ENCODE data around the gene PSMC3. TPM values are rescaled to one million over a fixed set of nuclear protein-coding genes. Genes with fewer than 3 reads are reported as not detected.

PSMC3 gene
- total and polyA plus RNA-seq, 9 of the 15 experiments (the other 6 are each of a cell fraction or from before 2014, with no cell fraction given) = 44.3 to 324 (median 240) TPM

- no peak for TF ChIP-seq JUN (IDR thresholded peaks at IDR 0.05; ENCODE audit: borderline replicate concordance, low read depth, low read length)
- TF ChIP-seq JUN (CRISPR knock-in tag; IDR thresholded peaks at IDR 0.05; ENCODE audit: borderline replicate concordance) = no peak
- peak; percentile 88 for TF ChIP-seq XRCC5 (IDR thresholded peaks at IDR 0.05; ENCODE audit: low read depth, low read length)
- TF ChIP-seq, protein P1, sequence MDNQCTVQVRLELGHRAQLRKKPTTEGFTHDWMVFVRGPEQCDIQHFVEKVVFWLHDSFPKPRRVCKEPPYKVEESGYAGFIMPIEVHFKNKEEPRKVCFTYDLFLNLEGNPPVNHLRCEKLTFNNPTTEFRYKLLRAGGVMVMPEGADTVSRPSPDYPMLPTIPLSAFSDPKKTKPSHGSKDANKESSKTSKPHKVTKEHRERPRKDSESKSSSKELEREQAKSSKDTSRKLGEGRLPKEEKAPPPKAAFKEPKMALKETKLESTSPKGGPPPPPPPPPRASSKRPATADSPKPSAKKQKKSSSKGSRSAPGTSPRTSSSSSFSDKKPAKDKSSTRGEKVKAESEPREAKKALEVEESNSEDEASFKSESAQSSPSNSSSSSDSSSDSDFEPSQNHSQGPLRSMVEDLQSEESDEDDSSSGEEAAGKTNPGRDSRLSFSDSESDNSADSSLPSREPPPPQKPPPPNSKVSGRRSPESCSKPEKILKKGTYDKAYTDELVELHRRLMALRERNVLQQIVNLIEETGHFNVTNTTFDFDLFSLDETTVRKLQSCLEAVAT (IDR thresholded peaks at IDR 0.05) = no peak
Measured at GRCh38 chr11:47411884-47412746, 14.1 kb downstream of the PSMC3 start (continued).

- no peak for DNase-seq (ENCODE audit: extremely low read depth in 1 of 4, low spot score in 3 of 4)
- ChIA-PET CTCF (ENCODE audit: low intra/inter-chr PET ratio) (no interaction called here), POLR2A (interaction anchor here (0.6 to 3.3 kb wide), 7 partner anchors 8 to 162 kb away, joined by 3 to 16 read pairs (median 3); partner anchors contain the start of gene ACP2)
- no peak for FAIRE-seq
- peak overlapping the region in 1 of 2 experiments; percentile 53; a peak in 2 of 4 replicates for H3K9ac ChIP-seq (ENCODE audit: insufficient read depth in 1 of 2, low read depth in 2 of 2, low read length in 2 of 2)
- no peaks in the 10 kb centered on the region for H4K20me1 ChIP-seq (replicated peaks; ENCODE audit: control insufficient read depth, insufficient read depth, low read length)
- H3K27me3 ChIP-seq (ENCODE audit: control insufficient read depth in 2 of 2, insufficient read depth in 2 of 2, low read length in 2 of 2) = no peaks in the 10 kb centered on the region
- H3K79me2 ChIP-seq (ENCODE audit: control insufficient read depth, insufficient read depth, low read length) = peaks cover 7% of the 10 kb centered on the region; the same call in 2 of the 3 replicates
- intact Hi-C loops (cut with micrococcal nuclease) = no loop called here
- H3K9me1 ChIP-seq (ENCODE audit: control insufficient read depth, insufficient read depth, low read length) = peaks cover 10% of the 10 kb centered on the region
- H3K36me3 ChIP-seq (ENCODE audit: control insufficient read depth, insufficient read depth, low read length) = no peaks in the 10 kb centered on the region
- no TSS peak for BruUV-seq (replicated peaks)
- no peak overlapping the region for H3K27ac ChIP-seq (ENCODE audit: extremely low read depth, low read depth, low read length)
- H3K4me1 ChIP-seq (replicated peaks in 1 of 2; ENCODE audit: control insufficient read depth in 2 of 2, insufficient read depth in 2 of 2, low read length in 2 of 2) = peaks cover 17 to 69% of the 10 kb centered on the region in 2 experiments
- no peak for ATAC-seq
- WGBS (ENCODE audit: insufficient coverage, low coverage, missing lambda C conversion rate) = 62% methylated on average over 12 of the region's 12 CpGs
- H3K4me2 ChIP-seq (ENCODE audit: insufficient read depth, low read length) = no peak overlapping the region
- H3K4me3 ChIP-seq = no peak overlapping the region
- in situ Hi-C loops (cut with MboI) = no loop called here
- no peak overlapping the region for H2AFZ ChIP-seq (ENCODE audit: low read depth, low read length)
- H3K9me3 ChIP-seq (replicated peaks; ENCODE audit: control insufficient read depth, insufficient read depth, low read depth, low read length) = no peaks in the 10 kb centered on the region
- TF ChIP-seq ZNF143 (CRISPR knock-in tag; IDR thresholded peaks at IDR 0.05) (no peak), ZNF76 (CRISPR knock-in tag; IDR thresholded peaks at IDR 0.05; ENCODE audit: borderline replicate concordance) (no peak), POLR3A (IDR thresholded peaks at IDR 0.05; ENCODE audit: borderline replicate concordance, extremely low read depth, insufficient read depth, insufficient read length) (no peak), ZNF174 (CRISPR knock-in tag; IDR thresholded peaks at IDR 0.05) (no peak), HEY1 (CRISPR knock-in tag; IDR thresholded peaks at IDR 0.05; ENCODE audit: borderline replicate concordance) (no peak), SMAD4 (CRISPR knock-in tag; conservative IDR thresholded peaks at IDR 0.05) (no peak), ESRRB (CRISPR knock-in tag; IDR thresholded peaks at IDR 0.05; ENCODE audit: borderline replicate concordance) (no peak), ZEB2 (IDR thresholded peaks at IDR 0.05) (no peak), HDAC8 (tag; IDR thresholded peaks at IDR 0.05) (no peak)
- TF ChIP-seq, protein P2, sequence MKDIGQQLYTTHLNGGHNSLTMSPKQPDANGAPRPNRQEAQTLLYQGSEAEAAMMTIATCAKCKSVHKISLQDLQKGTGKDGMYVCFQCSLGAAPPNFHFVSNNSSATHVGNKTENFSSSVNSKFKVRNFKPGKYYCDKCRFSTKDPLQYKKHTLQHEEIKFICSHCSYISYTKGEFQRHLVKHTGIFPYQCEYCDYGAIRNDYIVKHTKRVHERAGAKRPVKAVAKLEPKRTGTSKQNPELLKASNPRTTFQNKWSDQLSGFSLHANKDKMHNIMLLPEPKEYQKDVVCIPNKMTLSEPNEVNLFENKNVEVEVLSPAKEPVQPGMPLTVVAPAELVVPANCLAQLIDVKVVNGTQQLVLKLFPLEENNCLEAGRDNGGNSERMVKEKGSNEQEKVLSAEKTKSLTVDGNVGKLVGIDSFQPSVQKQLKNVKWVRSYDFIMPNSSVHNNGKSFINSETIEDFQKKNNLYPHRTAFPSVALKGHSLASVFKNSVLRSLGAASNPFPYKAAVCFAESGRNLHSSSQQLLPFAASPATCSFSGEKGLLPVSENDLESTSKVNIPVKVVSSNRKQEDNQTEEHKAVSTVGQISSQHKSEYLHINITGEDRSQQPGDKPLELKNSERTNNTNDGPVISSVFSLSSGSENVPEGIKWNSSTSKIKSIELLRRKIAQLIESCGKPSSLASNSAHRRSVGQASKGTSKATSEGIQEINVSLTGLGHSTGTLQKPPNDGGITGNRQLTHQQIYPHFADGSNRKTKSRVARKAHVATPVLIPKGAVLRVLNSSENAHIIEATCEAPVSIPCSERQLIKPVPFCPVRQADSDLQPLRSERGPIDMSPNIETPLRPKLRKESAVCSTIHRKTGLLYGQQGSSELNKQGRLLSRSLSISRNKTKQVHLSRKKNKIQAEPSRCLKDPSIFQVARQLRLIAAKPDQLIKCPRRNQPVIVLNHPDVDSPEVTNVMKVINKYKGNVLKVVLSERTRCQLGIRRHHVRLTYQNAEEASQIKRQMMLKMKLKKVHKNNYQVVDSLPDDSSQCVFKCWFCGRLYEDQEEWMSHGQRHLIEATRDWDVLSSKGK (CRISPR knock-in tag; IDR thresholded peaks at IDR 0.05) = no peak
Measured at GRCh38 chr11:47410370-47411264, 15.6 kb downstream of the PSMC3 start.
